ENCODE results near the gene DTX4. TPM values are rescaled to one million over a fixed set of nuclear protein-coding genes. Genes with fewer than 3 reads are reported as not detected.
A peak's percentile ranks its signal among the peaks of the same experiment; 100 is the strongest.

DTX4 gene
- total RNA-seq, 1 donor from 2014 or later: 61.5 TPM

DNA sequence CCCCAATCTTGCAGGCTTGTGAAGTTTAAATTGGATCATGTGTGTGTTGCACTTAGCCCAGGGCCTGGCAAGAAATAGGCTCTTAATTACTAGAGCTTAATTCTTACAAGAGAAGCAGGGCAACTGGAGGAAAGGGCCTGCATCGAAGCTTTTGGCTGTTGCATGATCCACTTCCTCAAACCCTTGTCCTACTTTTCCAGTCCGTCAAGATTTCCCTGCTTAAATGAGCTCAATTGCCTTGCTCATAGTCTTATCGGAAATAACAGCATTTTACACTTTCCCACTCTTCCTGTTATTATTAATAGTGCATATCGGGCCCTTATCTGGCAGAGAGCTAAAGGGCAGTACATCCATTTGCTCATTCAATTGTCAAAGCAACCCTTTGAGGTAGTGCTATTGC, 18.1 kb downstream of the DTX4 start:
- DNase-seq (ENCODE audit: low read depth in 2 of 2): peak; percentile 16 to 45

DNA sequence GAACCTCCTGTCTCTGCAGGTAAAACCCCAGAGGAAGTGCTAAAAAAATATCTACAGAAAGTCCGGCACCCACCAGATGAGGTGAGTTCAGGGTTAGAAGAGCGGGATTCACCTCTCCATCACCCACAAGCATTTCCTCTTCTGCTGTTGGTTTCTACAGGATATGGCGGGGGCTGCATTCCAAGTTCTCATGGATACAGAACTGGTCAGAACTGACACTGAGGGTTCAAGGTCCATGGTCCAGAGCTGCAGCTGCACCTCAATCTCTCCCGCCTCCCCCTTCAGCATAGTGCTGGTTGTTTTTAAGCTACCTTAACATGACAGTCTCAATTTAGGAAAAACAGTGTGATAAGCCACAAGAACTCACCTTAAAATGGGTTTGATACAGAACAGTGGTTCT, 19.2 kb downstream of the DTX4 start:
- no peak for DNase-seq (ENCODE audit: low read depth in 2 of 2)

DNA sequence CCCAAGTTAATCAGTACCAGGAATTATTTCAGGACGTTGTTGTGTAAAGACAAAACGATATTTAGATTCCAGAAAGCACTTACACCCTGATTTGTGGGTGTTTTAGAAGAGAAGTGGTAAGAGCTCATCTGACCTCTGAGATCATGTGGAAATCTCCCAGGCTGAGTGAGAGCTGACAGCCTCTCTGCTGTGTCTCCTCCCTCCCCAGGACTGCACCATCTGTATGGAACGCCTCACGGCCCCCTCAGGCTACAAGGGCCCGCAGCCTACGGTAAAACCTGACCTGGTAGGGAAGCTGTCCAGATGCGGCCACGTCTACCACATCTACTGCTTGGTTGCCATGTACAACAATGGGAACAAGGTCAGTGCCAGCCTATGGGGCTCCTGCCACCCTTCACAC, 20.0 kb downstream of the DTX4 start:
- DNase-seq (ENCODE audit: low read depth in 2 of 2): no peak

DNA sequence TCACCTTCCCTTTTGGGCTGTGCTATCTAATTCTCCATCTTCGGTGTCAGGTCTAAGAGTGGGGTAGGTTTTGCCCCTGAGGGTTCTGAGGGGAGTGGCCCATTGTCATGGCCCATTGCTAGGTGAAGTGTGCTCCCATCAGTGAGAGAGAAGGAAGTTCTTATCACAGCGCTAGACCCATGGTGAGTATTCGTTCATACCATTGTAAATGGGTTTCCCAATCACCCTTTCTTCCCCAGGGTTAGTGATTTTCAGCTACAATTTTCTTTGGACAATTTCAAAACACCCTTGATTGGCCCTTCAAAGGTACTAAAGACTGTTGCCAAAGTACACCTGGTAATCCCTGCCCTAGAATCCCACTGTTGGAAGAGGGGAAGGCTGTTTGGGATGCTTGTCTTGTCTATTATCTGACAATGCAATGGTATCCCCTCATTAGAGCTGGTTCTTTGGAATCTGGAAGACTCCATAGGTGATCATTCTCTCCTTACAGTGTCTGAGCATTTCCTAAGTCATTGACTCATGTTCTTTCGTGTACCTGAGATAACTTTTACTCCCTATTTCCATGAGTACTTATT, 20.6 kb downstream of the DTX4 start:
- DNase-seq (ENCODE audit: low read depth in 2 of 2): no peak

DNA sequence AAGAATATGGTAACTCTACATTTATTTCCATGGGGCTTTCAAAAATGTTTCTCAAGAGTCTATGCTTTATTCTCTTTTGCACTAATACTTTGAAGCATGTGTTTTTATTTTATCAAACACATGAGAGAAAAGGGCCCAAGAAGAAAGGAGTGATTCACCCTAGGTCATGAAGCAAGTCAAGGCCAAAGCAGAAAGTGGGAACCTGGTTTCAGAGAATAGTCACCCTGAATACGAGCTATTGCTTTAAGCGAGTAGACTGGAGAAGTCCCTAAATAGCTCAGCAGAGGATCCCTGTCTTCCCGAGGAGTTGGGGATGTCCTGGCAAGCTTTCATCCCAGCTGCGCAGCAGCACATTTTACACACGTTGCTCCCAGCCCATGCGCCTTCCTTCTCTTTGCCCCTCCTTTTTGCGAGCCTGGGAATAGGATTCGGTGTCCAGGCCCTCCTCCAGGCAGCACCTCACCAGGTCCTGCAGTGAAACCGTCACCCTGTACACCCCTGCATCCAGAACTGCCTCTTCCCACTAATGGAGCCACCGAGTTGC, 21.7 kb downstream of the DTX4 start:
- DNase-seq (ENCODE audit: low read depth in 2 of 2): no peak

DNA sequence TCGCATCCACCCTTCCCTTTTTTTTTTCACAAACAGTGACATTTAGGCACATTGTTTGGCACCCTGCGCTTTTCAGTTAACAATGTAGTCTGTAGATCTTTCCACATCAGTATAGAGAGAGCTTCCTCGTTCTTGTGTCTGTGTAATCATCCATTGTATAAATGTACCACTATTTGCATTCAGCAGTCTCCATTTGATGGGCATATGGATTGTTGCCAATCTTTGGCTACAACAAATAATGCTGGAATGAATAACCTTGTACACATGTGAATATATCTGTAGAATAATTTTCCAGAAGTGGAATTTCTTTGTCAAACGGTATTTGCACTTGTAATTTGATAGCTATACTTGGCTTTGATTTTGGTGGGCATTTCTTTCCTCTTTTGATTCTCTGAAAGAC, 23.7 kb downstream of the DTX4 start:
- DNase-seq (ENCODE audit: low read depth in 2 of 2): peak in 1 of 2 donors; percentile 72

DNA sequence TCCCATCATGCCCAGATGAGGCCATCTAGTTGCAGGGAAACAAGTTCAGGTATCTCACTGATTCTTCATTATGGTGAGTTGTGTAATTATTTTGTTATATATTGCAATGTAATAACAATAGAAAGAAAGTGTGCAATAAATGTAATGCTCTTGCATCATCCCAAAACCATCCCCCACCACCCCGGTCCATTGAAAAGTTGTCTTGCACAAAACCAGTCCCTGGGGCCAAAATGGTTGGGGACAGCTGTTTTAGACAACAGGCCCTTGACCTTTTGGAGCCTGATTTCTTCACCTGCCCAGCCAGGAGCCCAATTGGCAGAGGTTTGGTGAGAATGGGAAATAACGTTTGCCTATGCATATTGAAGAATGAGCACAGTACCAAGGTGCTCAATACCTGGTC, 24.8 kb downstream of the DTX4 start:
- DNase-seq (ENCODE audit: low read depth in 2 of 2): no peak

DNA sequence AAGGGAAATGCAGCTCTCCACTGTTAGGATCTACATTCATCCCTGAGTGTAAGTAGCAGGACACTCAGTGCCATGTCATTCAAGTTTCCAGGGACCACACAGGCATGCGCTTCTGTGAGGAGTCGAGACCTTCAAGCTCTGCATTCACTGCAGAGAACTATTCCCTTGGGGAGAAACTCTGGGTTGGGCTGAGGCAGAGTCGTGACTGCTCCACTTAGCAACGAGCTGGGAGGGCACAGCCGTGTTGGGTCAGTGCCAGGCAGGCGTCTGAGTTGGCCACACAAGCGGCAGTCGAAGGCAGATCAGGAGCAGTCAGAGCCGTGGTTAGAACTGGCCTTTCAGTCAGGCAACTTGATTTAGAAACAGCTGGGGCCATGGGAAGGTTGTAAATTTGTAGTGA, 26.1 kb downstream of the DTX4 start:
- DNase-seq (ENCODE audit: low read depth in 2 of 2): peak in 1 of 2 donors; percentile 34

DNA sequence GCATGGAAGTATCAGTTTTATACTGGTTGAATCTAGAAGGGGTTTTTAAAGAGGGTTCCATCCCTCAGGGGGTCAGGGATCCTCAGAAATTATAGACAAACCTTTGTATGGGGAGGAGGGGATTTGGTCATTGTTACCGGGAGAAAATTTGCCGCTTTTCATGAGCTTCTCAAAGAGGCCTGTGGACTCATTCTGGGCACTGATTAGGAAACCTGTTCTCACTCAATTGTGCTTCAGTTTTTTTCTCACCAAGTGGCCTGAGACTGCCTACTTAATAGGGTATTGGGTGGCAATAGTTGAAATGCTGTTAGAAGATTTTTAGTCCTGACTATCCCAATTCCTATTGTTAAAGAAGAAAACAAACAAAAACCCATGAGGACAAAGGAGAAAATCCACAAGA, 26.8 kb downstream of the DTX4 start:
- no peak for DNase-seq (ENCODE audit: low read depth in 2 of 2)

DNA sequence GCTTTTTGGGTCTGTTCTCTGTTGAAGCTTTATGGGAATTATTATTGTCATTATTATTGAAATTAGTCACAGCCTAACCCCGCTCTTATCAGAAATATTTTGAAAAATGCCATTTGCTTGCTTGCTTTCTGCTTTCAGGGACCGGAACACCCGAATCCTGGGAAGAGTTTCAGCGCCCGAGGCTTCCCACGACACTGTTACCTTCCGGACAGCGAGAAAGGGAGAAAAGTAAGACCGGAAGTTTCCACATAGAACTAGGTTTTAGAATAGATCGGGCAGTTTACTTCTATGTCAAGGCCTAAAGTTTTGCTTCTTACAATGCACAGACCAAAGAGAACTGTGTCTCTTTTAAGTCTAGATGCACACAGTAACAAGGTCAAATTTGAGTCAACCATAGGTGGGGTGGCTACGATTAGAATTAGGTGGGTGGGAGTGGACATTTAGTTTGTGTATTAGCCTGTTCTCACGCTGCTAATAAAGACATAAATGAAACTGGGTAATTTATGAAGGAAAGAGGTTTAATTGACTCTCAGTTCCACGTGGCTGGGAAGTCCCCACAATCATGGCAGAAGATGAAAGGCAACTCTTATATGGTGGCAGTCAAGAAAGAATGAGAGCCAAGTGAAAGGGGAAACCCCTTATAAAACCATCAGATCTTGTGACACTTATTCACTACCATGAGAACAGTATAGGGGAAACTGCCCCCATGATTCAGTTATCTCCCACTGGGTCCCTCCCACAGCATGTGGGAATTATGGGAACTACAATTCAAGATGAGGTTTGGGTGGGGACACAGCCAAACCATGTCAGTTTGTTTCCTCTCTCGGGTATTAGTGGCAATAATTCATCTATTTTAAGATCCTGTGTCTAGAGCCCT, 27.9 kb downstream of the DTX4 start:
- DNase-seq (ENCODE audit: low read depth in 2 of 2): no peak

DNA sequence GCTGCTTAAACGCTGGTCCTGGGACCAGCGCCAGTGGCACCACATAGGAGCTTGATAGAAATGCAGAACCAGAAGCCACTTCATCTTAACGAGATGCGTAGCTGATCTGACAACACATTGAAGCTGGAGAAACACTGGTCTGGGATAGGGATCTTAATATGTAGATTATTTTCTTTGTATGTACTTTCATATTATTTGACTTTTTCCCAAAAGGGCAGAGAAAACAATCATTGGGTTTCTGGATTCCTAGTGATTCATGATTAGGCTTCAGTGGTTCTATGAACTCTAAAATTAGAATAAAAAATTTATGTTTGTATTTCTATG, 28.5 kb downstream of the DTX4 start:
- no peak for DNase-seq (ENCODE audit: low read depth in 2 of 2)

DNA sequence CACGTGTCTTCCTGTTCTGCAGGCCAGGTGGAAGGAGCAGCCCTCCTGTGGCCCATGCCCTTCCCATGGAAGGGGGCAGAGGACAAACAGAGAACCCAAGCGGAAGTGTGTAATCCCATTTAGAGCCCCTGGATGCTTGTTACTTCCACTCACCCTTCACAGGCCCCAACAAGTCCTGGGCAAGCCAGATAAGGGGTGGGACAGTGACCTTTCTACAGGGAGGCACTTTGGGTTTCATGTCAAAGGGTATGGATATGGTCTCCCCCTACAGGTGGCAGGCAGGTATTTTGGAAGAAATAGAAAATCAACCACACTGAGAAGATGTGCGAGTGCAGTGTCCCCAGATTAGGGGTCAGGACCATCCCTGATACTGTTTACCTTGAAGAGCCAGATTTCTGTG, 29.4 kb downstream of the DTX4 start:
- DNase-seq (ENCODE audit: low read depth in 2 of 2): no peak

DNA sequence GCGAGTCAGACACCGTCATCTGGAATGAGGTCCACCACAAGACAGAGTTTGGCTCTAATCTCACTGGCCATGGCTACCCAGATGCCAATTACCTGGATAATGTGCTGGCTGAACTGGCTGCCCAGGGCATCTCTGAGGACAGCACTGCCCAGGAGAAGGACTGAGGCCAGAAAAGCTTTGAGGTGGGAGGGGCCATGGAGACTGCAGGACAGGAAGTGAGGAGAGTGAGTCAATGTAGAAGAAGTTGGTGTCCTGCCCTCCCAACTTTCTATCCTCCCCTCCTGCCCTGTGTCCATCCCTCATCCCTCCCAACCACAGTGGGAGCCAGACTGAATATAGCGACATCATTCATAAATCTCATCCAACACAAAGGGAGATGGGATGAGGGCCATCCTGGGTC, 32.8 kb downstream of the DTX4 start:
- no peak for DNase-seq (ENCODE audit: low read depth in 2 of 2)

DNA sequence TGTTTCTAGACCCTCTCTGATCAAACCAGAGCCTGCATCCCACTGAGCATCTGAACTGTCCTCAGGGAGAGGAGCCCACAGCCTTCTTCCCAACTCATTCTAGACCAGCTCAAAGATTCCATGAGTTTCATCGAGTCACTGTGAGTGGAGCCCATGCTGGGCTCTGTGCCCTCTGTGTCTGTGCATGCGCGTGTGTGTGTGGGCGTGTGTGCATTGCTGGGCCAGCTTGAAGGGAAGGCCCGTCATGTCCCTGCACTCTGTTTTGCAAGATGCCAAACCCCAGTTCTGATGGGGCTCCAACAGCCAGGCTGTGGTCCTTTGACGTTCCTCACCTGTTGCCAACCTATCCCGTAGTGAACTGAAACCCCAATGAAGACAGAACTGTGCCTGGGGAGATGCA, 33.7 kb downstream of the DTX4 start:
- DNase-seq (ENCODE audit: low read depth in 2 of 2): no peak

DNA sequence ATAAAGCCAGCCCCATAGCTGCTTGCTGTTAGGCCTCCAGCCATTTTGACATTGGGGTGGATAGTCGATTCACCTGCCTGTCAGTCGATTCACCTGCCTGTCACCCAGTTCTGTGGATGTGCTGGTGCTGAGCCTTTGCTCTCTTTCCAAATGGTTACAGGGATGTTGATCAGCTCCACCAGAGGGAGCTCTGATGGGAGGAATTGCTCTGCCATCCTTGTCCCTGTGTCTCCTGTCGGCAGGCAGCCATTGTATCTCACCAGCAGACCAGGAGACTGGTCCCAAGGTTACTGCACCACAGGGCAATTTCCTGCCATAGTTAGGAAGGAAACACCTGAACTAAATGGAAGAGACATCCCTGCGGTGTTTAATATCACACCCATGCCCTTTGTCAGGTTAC, 34.7 kb downstream of the DTX4 start:
- peak; percentile 60 to 66 for DNase-seq (ENCODE audit: low read depth in 2 of 2)

DNA sequence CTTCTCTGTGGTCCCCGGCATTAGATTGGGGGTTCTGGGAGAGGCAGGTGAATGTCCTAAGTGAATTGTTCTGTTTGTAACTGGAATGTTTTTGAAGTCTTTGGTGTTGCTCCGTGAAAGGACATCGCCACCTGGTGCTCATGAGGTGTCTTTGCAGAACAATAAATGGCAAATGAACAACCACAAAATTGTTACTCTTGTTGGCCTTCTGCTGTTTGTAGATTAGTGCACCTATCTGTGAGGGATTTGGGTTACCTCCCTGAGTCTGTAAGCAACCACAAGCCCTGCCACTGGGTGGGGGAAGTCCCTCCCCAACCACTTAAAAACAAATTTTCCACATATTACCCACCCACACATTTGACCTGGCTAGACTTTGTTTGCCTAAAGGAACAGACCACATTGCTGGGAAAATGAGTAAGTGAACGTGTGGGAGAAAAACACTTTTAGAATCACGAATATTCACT, 36.1 kb downstream of the DTX4 start:
- peak; percentile 72 to 78 for DNase-seq (ENCODE audit: low read depth in 2 of 2)

DNA sequence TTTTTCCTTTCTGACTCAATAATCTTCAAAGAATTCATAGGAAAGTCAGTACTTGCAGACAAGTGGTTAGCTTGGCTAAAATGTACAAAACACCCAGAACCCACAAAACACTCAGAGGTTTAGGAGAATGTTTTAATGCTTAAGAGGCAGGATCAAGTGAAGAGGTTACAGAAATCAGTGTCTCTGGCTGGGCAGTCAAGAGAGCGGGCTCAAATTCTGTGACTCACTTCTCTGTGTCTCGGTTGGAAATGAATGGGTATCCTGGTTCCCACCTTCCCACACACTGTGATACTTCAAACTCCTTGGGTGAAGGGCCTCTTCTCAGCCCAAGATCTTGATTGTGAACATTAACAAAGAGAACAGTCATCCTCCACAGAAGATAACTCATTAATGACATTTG, 37.0 kb downstream of the DTX4 start:
- no peak for DNase-seq (ENCODE audit: low read depth in 2 of 2)

DNA sequence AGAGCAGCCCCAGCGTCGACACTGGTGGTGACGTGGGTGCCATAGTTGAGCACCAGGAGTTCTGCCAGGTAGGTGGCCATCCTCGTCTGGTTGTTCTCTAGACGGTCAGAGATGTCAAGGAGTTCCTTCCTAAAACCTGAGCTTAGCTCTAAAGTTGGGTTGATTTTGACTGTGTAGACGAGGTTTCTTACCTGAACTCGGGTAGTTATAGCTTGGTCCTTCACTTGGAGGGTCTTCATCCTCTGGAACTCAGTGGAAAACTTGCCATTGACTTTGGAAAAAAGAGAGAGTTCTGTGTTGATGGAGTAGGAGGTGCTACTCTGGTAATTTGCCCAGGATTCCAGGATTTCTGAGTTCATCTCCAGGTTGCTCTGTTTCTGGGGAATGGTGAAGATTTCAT, 40.3 kb downstream of the DTX4 start:
- no peak for DNase-seq (ENCODE audit: low read depth in 2 of 2)

DNA sequence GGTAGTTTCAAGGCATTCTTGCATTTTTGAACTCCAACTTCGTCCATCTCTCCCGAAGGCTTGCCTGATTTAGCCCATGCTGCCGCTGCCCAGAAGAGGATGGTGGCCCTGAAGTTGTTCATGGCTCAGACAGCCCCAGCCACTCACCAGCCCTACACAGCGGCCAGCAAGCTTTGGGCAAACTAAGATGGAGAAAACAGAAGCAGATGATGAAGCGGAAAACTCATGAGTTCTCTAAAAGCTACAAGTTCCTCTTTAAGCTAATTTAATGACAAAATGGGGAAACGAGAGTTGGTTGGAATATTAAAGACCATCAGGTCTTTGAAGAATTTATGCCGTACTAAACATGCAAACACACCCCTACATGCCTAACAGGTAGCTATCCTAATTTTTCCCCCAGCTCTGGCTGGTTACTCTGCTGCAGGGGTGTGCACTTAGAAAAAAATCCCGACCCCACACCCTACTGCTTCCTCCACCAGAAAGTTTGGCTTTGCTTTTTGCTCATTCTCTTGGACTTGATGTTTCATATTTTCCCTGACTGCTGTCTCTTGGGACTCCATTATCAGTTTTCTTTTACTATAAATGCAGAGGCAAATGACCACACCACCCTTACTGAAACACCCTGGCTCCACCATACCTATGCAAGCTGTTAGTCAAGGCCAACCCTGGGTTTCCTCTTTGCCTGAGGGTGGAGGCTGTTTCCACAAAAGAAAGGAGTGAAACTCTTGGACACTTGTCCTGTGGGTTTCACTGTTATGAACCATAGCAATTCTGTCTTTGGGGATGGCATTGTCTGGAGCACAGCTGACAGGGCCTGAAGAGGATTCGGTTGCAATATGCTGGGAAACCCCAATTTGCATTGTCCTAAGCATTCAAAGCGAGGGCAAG, 41.1 kb downstream of the DTX4 start, which contains the start of gene MPEG1:
Gene MPEG1, minus strand, starts transcription at position 184 of the 888 bp plus-strand sequence. Its CDS starts 62 bp downstream, at position 122.
- no peak for DNase-seq (ENCODE audit: low read depth in 2 of 2)

DNA sequence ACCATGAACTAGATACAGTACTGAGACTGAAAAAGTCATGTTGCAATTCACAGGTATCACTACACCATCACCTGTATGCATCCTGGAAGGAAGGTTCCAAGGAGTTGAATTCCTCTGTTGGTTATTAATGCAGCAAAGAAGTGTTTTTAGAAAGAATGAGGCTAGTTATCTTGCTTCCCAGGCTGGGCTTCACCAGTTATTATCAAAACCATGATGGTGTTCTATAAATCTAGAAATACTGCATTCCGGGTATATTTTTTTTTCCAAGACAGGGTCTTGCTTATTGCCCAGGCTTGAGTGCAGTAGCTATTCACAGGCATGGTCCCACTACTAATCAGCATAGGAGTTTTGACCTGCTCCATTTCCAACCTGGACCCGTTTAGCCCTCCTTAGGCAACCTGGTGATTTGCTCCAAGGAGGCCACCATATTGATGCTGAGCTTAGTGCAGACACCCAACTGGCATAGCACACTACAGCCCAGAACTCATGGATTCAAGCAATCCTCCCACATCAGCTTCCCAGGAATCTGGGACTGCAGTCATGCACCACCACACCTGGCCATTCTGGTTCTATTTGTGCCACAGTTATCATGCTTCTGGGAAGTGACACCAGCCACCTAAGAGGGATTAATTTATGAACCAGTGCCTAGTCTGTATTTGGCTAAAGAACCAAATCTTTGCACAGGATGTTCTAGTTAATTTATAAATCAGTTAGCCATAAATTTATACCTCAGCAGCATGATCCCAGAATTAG, 42.4 kb downstream of the DTX4 start:
- no peak for DNase-seq (ENCODE audit: low read depth in 2 of 2)

Measured in lung microvascular endothelial cell (primary cell).